Islet precursor cell (in vitro differentiated cells): ENCODE results near the gene RELB.

Source experiments
- DNase-seq: peaks from one replicate; pipeline ENCODE4 v3.0.0-alpha.2; 2018

RELB gene

DNA sequence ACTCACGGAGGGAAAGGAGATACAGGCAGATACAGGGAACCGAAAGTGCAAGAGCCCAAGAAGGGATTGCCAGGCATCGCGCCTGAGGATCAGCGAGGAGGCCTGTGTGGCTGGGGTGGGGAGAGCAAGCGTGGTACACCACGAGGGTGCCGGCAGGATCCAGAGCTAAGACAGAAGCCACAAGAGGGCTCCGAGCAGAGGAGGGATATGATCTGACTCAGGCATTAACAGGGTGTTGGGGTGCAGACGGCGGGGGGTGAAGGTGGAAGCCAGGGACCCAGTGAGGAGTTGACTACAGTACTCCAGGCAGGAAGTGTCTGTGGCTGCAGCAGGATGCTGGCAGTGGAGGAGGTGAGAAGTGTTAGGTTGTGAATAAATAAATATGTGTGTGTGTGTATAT lies 86.3 kb downstream of the RELB start:
- DNase-seq, result no peak
